HEK293 (cell line): ENCODE measurements around the gene DDX47.

Source experiments
- ZBTB6 ChIP-seq: fragments of 450-650 bp; formaldehyde crosslinking; IDR thresholded peaks from 2 replicates; pipeline ENCODE4 v1.5.1; 2017; ENCODE audit warnings: missing biosample characterization, missing genetic modification characterization
- ZNF274 ChIP-seq, 2 experiments: fragments of 200-500 bp in 1 of 2; fragments of 450-650 bp in 1 of 2; sonication (Bioruptor generic) in 1 of 2; formaldehyde crosslinking in 1 of 2; IDR thresholded peaks; 2 replicates each; pipeline versions ENCODE4 v1.5.1 to v1.6.1; 2014 to 2016; ENCODE audit warnings: borderline replicate concordance in 1 of 2, inconsistent platforms in 1 of 2, low read length in 1 of 2, missing biosample characterization in 1 of 2, missing genetic modification characterization in 1 of 2
- ZNF549 ChIP-seq: fragments of 450-650 bp; IDR thresholded peaks from 2 replicates; pipeline ENCODE4 v1.5.1; 2018; ENCODE audit warnings: missing biosample characterization, missing genetic modification characterization, mild to moderate bottlenecking, inconsistent platforms, moderate library complexity
- TF ChIP-seq, protein P1 (sequence below): fragments of 450-650 bp; formaldehyde crosslinking; IDR thresholded peaks from 2 replicates; pipeline ENCODE4 v1.5.1; 2016; ENCODE audit warnings: missing biosample characterization, missing genetic modification characterization
- TF ChIP-seq, protein P2 (sequence below): fragments of 450-650 bp; formaldehyde crosslinking; IDR thresholded peaks from 2 replicates; pipeline ENCODE4 v1.5.1; 2016; ENCODE audit warnings: missing biosample characterization, missing genetic modification characterization

DNA sequence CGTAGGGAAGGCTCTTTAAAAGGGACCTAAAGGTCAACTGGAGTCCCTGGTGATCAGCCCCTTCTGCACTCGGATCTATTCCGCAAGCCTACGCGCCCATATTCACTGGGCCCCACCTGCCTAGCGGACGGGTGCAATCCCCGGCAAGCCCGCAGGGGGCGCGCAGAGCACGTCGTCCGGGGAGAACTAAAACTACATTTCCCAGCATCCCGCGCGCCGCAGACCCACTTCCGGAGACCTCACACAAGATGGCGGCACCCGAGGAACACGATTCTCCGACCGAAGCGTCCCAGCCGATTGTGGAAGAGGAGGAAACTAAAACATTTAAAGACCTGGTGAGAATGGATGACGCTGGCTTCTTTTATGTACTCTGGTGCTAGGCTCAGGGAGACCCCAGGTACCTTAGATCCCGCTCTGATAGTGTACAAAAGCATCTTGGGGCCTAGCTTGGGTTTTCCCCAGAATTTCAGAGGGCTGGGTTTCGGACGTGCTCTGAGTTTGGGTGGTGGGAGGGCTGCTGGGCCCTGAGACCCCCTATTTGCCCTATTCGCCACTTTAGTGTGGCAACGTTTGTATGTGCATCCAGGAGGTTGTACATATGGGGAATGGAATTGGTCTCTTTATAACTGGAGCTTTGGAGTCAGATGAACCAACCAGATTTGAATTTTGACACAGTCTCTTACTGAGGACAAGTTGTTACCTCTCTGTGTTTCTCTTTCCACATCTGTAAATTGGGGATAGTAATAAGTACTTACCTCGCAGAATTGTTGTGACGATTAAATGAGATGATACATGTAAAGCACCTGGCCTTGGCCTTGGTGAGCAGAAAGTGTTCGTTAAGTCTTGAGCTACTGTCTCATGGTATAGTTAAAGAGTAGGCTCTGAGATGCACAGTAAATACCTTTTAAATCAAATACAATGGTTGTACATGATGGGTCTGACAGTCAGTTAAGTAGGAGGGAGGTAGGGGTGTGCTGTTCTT, at the start of gene DDX47:
- TF ChIP-seq, protein P1, sequence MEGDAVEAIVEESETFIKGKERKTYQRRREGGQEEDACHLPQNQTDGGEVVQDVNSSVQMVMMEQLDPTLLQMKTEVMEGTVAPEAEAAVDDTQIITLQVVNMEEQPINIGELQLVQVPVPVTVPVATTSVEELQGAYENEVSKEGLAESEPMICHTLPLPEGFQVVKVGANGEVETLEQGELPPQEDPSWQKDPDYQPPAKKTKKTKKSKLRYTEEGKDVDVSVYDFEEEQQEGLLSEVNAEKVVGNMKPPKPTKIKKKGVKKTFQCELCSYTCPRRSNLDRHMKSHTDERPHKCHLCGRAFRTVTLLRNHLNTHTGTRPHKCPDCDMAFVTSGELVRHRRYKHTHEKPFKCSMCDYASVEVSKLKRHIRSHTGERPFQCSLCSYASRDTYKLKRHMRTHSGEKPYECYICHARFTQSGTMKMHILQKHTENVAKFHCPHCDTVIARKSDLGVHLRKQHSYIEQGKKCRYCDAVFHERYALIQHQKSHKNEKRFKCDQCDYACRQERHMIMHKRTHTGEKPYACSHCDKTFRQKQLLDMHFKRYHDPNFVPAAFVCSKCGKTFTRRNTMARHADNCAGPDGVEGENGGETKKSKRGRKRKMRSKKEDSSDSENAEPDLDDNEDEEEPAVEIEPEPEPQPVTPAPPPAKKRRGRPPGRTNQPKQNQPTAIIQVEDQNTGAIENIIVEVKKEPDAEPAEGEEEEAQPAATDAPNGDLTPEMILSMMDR (tag by site-specific recombination), result peak; percentile 96
- TF ChIP-seq ZNF274 (IDR thresholded peaks at IDR 0.05; ENCODE audit: low read length), result no peak
- TF ChIP-seq ZNF274 (tag by site-specific recombination; IDR thresholded peaks at IDR 0.05; ENCODE audit: borderline replicate concordance), result no peak
- no peak for TF ChIP-seq ZBTB6 (tag by site-specific recombination)
- TF ChIP-seq, protein P2, sequence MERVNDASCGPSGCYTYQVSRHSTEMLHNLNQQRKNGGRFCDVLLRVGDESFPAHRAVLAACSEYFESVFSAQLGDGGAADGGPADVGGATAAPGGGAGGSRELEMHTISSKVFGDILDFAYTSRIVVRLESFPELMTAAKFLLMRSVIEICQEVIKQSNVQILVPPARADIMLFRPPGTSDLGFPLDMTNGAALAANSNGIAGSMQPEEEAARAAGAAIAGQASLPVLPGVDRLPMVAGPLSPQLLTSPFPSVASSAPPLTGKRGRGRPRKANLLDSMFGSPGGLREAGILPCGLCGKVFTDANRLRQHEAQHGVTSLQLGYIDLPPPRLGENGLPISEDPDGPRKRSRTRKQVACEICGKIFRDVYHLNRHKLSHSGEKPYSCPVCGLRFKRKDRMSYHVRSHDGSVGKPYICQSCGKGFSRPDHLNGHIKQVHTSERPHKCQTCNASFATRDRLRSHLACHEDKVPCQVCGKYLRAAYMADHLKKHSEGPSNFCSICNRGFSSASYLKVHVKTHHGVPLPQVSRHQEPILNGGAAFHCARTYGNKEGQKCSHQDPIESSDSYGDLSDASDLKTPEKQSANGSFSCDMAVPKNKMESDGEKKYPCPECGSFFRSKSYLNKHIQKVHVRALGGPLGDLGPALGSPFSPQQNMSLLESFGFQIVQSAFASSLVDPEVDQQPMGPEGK (tag by site-specific recombination), result no peak; the same call in 1 of the 2 replicates
- TF ChIP-seq ZNF549 (tag by site-specific recombination), result no peak
